GM23338 (cell line): ENCODE data around the gene SLC35D3.

Experiments used
- CREB1 ChIP-seq: fragments of 250-450 bp; sonication (Bioruptor Pico); IDR thresholded peaks from 2 replicates; pipeline ENCODE4 v1.5.0; 2020; ENCODE audit warnings: low read depth, mild to moderate bottlenecking, moderate library complexity
- CTCF ChIP-seq, 2 experiments: fragments of 200-600 bp in 1 of 2; sonication (generic) in 1 of 2; conservative IDR thresholded peaks; 2 replicates each; pipeline versions ENCODE4 v1.5.1 to v1.6.1; 2016 to 2017; ENCODE audit warnings: antibody characterized with exemption in 2 of 2, low read depth in 2 of 2, mild to moderate bottlenecking in 2 of 2, moderate library complexity in 1 of 2
- EZH2 ChIP-seq: fragments of 200-600 bp; sonication (generic); IDR thresholded peaks from one replicate; pipeline ENCODE4 v1.8.0; 2017; ENCODE audit warnings: antibody characterized with exemption, mild to moderate bottlenecking, low read depth; ENCODE audit not compliant: unreplicated experiment
- POLR2AphosphoS5 ChIP-seq: IDR thresholded peaks from 2 replicates; pipeline ENCODE4 v1.6.1; 2016; ENCODE audit warnings: antibody characterized with exemption, low read depth
- REST ChIP-seq: IDR thresholded peaks from one replicate; pipeline ENCODE4 v1.6.1; 2018; ENCODE audit warnings: antibody characterized with exemption; ENCODE audit not compliant: unreplicated experiment
- ZNF331 ChIP-seq: fragments of 250-450 bp; sonication (Bioruptor Pico); IDR thresholded peaks from 2 replicates; pipeline ENCODE4 v1.5.0; 2020; ENCODE audit warnings: low read depth, mild to moderate bottlenecking, moderate library complexity
- ZNF462 ChIP-seq: fragments of 250-450 bp; sonication (Bioruptor Pico); IDR thresholded peaks from 2 replicates; pipeline ENCODE4 v1.5.0; 2020; ENCODE audit warnings: mild to moderate bottlenecking, moderate library complexity

GRCh38 chr6:136968837-136969236 lies 46.7 kb downstream of the SLC35D3 start:
- TF ChIP-seq CTCF (conservative IDR thresholded peaks at IDR 0.05; ENCODE audit: low read depth in 2 of 2) (no peak), POLR2AphosphoS5 (no peak), REST (no peak), ZNF462 (CRISPR knock-in tag) (no peak), ZNF331 (CRISPR knock-in tag) (no peak), CREB1 (CRISPR knock-in tag) (no peak), EZH2 (no peak)
